ENCODE measurements around the gene PHAX.

DNA sequence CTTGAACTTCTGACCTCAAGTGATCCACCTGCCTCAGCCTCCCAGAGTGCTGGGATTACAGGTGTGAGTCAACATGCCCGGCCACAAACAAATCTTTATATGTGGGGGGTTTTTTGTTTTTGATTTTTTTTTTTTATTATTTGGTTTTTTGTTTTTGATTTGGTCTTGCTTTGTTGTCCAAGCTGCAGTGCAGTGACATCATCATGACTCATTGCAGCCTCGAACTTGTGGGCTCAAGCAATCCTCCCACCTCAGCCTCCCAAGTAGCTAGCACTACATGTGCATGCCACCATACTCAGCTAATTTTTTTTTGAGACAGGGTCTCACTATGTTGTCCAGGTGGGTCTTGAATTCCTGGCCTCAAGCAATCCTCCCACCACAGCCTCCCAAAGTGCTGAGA lies 48.1 kb upstream of the PHAX start:
- TF ChIP-seq, protein P1, sequence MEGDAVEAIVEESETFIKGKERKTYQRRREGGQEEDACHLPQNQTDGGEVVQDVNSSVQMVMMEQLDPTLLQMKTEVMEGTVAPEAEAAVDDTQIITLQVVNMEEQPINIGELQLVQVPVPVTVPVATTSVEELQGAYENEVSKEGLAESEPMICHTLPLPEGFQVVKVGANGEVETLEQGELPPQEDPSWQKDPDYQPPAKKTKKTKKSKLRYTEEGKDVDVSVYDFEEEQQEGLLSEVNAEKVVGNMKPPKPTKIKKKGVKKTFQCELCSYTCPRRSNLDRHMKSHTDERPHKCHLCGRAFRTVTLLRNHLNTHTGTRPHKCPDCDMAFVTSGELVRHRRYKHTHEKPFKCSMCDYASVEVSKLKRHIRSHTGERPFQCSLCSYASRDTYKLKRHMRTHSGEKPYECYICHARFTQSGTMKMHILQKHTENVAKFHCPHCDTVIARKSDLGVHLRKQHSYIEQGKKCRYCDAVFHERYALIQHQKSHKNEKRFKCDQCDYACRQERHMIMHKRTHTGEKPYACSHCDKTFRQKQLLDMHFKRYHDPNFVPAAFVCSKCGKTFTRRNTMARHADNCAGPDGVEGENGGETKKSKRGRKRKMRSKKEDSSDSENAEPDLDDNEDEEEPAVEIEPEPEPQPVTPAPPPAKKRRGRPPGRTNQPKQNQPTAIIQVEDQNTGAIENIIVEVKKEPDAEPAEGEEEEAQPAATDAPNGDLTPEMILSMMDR (conservative IDR thresholded peaks at IDR 0.05 in 1 of 2, IDR thresholded peaks at IDR 0.05 in 1 of 2; ENCODE audit: low read depth in 1 of 2, low read length in 2 of 2), result no peak
- TF ChIP-seq EZH2 (IDR thresholded peaks at IDR 0.05; ENCODE audit: low read length, missing control alignments), result no peak

All from fibroblast of lung (primary cell).